ENCODE data around the gene COMMD9. TPM values are rescaled to one million over a fixed set of nuclear protein-coding genes. Genes with fewer than 3 reads are reported as not detected.

Gene COMMD9
- total and polyA plus RNA-seq, 2 experiments from 2014 or later: 50.3 to 95.3 TPM

DNA sequence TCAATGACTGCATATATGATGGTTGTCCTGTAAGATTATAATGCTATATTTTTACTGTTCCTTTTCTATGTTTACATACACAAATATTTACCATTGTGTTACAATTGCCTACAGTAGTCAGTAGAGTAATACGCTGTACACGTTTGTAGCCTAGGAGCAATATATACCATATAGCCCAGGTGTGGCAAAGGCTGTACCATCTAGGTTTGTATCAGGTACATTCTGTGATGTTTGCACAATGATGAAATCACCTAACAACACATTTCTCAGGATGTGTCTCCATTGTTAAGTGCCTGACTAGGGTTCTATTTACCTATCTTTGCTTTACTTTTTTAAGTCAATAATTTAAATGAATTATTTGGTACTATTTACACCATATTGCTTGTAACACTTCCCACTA lies 28.8 kb upstream of the COMMD9 start:
- Histone ChIP-seq H3K27me3 (no peaks in the 10 kb centered on the region), H3K79me2 (no peaks in the 10 kb centered on the region), H3K9me3 (ENCODE audit: low read depth) (no peaks in the 10 kb centered on the region), H3K9me2 (replicated peaks; ENCODE audit: insufficient read depth) (no peaks in the 10 kb centered on the region), H4K20me1 (ENCODE audit: insufficient read depth, poor library complexity, severe bottlenecking) (no peaks in the 10 kb centered on the region), H3K36me3 (replicated peaks; ENCODE audit: insufficient read depth, low read depth) (no peaks in the 10 kb centered on the region), H3K4me1 (ENCODE audit: insufficient read depth) (peaks cover under 1% of the 10 kb centered on the region), H2AFZ (no peak overlapping the region), H3K4me2 (no peak overlapping the region), H3K4me3 (no peak overlapping the region), H3K27ac (no peak overlapping the region)
- 44% methylated on average over 2 of the region's 2 CpGs for WGBS (ENCODE audit: low lambda C conversion rate, missing lambda C conversion rate)
- DNase-seq (ENCODE audit: low spot score): no peak
- TF ChIP-seq CTCF (IDR thresholded peaks at IDR 0.05; ENCODE audit: poor library complexity) (no peak), EZH2 (IDR thresholded peaks at IDR 0.05; ENCODE audit: borderline replicate concordance) (no peak), EZH2phosphoT487 (IDR thresholded peaks at IDR 0.05; ENCODE audit: low read depth, severe bottlenecking, unreplicated experiment) (no peak)

DNA sequence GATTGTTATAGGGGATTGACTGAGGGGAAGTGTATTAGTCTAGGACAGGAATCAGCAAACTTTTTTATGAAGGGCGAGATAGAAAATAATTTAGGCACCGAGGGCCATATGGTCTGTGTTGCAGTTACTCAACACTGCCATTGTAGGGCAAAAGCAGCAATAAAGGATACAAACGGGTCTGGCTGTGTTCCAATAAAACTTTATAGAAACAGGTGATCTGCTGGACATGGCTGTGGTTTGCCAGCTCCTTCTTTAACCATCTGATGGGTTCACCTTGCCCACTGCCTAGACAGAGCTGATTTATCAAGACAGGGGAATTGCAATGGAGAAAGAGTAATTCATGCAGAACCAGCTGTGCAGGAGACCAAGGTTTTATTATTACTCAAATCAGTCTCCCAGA lies 26.8 kb upstream of the COMMD9 start:
- Histone ChIP-seq H3K9me2 (replicated peaks; ENCODE audit: insufficient read depth) (no peaks in the 10 kb centered on the region), H3K36me3 (replicated peaks; ENCODE audit: insufficient read depth, low read depth) (no peaks in the 10 kb centered on the region), H3K9me3 (ENCODE audit: low read depth) (no peaks in the 10 kb centered on the region), H2AFZ (no peak overlapping the region), H4K20me1 (ENCODE audit: insufficient read depth, poor library complexity, severe bottlenecking) (no peaks in the 10 kb centered on the region), H3K79me2 (no peaks in the 10 kb centered on the region), H3K4me1 (ENCODE audit: insufficient read depth) (peaks cover 8% of the 10 kb centered on the region), H3K4me3 (no peak overlapping the region), H3K27me3 (no peaks in the 10 kb centered on the region), H3K27ac (no peak overlapping the region), H3K4me2 (no peak overlapping the region)
- 52% methylated on average over 3 of the region's 3 CpGs for WGBS (ENCODE audit: low lambda C conversion rate, missing lambda C conversion rate)
- TF ChIP-seq EZH2phosphoT487 (IDR thresholded peaks at IDR 0.05; ENCODE audit: low read depth, severe bottlenecking, unreplicated experiment) (no peak), EZH2 (IDR thresholded peaks at IDR 0.05; ENCODE audit: borderline replicate concordance) (no peak), CTCF (IDR thresholded peaks at IDR 0.05; ENCODE audit: poor library complexity) (no peak)
- DNase-seq (ENCODE audit: low spot score): no peak

DNA sequence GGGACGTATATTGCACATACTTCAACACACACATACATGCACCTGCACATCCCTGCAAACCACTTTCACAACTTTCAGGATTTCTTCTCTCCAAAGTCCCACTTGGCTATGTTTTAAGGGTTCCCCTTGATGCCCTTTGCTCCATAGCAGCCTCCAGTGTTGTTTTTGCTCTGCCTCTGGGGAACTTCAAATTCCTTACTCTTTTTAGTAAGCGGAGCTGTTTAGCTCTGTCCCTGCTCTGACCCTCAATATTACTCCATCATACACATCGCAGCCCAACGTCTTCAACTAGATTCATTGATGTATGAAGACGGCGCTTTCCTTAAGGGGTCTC lies 25.2 kb upstream of the COMMD9 start:
- WGBS (ENCODE audit: low lambda C conversion rate, missing lambda C conversion rate): 69% methylated on average over 6 of the region's 6 CpGs
- Histone ChIP-seq H4K20me1 (ENCODE audit: insufficient read depth, poor library complexity, severe bottlenecking) (no peaks in the 10 kb centered on the region), H3K4me1 (ENCODE audit: insufficient read depth) (peaks cover 8% of the 10 kb centered on the region), H3K36me3 (replicated peaks; ENCODE audit: insufficient read depth, low read depth) (no peaks in the 10 kb centered on the region), H3K79me2 (no peaks in the 10 kb centered on the region), H3K4me2 (no peak overlapping the region), H3K27me3 (no peaks in the 10 kb centered on the region), H3K4me3 (no peak overlapping the region), H3K9me2 (replicated peaks; ENCODE audit: insufficient read depth) (no peaks in the 10 kb centered on the region), H3K9me3 (ENCODE audit: low read depth) (no peaks in the 10 kb centered on the region), H2AFZ (no peak overlapping the region), H3K27ac (no peak overlapping the region)
- TF ChIP-seq EZH2phosphoT487 (IDR thresholded peaks at IDR 0.05; ENCODE audit: low read depth, severe bottlenecking, unreplicated experiment): no peak
- TF ChIP-seq CTCF (IDR thresholded peaks at IDR 0.05; ENCODE audit: poor library complexity): no peak
- no peak for TF ChIP-seq EZH2 (IDR thresholded peaks at IDR 0.05; ENCODE audit: borderline replicate concordance)
- no peak for DNase-seq (ENCODE audit: low spot score)

Data from hepatocyte (in vitro differentiated cells).